Activated naive CD8-positive, alpha-beta T cell treated with anti-CD3 and anti-CD28 coated beads, Interleukin-2, amount 50 U/mL, for 16 hours (primary cell): Measurements from ENCODE around the gene ENOSF1.

ENCODE experiments used
- DNase-seq: peaks from one replicate; pipeline ENCODE4 v3.0.0-alpha.2; 2020; ENCODE audit warnings: low read depth, low spot score

Gene ENOSF1

DNA sequence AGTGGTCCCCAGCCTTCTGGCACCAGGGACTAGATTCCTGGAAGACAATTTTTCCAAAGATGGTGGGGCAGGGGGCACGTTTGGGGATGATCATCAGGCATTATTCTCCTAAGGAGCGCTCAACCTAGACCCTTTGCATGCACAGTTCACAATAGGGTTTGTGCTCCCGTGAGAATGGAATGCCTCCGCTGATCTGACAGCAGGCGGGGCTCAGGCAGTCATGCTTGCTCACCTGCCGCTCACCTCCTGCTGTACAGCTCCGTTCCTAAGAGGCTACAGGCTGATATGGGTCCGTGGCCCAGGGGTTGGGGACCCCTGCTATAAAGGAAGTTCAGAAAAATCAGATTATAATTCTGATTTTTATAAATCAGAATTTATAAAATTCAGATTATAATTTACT is 77.3 kb downstream of the ENOSF1 start:
- no peak for DNase-seq

DNA sequence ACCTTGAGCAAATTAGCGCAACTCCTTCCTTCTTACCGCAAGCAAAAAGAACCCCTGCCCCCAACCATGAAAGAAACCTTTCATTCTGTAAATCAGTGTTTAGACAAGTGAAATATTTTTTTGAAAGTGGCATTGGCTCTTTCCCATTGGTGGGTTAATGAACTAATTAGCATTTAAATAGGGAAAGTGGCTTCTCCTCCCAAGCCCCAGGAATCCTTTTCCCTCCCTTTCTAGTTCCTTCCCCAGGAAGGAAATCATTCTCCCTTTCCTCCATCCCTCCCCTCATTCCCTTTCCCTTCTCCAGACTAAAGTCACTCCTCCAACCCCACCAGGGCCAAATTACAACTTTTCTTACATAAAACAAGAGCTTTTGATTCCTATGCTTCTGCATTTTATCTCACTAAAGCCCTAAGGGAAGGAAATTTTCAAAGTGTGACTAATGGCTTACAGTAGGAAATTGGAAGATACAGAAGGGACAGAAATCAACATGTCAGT is 77.8 kb downstream of the ENOSF1 start:
- no peak for DNase-seq

DNA sequence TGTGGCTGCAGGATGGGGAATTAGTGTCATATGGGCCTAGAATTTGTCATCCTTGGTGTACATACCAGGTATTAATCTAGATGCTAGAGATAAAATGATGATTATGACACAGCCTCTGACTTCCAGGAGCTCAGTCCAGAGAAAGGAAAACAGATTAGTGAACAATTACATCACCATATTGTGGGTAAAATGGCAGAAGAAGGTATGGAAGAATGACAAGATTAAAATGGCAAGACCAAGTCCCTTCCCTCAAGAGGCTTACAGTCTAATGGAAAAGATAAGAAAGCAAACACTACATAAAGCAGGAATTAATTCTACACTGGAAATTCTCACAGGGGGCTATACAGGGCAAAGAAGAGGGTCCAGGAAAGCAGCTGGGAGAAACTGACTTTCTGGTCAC is 80.9 kb downstream of the ENOSF1 start:
- DNase-seq: no peak

DNA sequence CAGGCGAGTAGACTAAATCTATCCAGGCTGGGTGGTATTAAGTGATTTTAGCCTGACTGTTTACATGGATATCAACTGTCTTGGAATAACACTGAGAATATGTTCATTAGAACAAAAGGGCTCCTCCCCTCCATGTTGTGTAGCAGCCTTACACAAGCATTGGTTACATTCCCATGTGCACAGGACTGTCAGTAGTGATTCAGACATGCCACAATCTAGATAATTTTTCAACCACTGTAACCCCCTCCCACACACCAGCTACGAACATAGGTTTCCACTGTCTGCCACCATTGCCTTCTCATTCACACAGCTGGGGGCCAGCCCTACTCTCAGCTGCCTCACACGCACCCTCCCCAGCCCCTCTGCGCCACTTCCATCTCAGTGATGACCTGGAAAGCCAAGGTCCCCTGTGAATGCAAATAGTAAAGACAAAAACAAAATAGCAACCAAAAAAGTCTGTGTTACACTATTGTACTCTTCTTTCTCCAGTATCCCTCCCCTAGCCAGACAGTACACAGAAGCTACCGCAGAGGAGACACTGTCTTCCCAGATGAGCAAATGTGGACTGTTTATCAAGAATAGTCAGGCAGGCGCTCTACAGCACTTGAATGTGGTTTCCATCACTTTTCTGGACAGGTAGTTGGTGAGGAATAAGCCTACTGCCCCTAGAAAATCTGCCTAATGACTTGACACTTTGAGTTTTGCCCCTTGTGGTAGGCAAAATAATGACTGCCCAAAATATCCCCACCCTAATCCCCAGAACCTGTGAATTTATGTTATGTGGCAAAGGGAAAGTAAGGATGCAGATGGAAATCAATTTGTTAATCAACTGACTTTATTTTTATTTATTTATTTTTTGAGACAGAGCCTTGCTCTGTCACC is 82.9 kb downstream of the ENOSF1 start:
- no peak for DNase-seq

DNA sequence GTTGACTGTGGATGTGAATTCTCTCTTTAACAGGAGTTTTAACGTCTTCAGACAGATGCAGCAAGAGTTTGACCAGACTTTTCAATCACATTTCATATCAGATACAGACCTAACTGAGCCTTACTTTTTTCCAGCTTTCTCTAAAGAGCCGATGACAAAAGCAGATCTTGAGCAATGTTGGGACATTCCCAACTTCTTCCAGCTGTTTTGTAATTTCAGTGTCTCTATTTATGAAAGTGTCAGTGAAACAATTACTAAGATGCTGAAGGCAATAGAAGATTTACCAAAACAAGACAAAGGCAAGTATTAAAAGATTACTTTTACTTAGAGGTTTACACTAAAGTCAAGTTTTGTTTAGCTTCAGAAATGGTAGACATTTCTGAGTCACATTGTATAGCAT is 85.2 kb downstream of the ENOSF1 start:
- DNase-seq: no peak

DNA sequence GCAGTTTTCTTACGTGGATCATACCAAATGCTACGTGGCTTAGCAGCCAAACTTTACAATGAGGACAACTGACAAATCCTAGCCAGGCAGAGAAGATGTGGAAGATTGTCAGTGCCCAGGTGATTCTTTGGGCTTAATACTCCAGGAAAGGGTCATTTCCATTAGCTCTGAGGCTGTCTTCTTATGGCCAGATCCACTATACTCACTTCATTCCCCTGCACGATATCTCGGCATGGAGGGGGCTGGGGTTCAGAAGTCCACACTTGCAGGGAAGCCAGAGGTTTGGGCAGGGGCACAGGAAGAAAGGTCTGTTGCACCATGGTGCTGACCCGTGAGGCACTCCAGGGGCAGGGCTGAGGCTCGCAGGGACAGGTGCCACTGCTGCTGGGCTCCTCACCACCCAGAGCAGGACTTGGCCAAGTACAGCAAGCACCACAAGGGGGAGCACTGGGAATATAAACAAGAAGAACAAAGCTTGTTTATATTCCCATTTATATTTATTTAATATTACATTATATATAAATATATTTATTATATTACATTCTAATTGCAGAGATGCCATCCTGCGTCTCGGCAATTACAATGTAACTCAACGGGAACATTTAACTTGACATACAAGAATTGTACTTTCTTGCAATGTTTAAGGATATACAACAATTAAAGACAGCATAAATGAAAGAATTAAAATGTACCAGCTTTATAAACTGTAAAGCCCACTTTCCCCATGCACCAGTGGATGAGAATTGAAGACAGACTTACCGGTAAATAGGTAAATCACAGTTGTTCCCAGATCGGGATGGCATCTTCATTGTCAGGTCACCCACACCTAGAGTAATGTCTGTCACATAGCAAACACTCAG is 88.4 kb downstream of the ENOSF1 start:
- DNase-seq: no peak

DNA sequence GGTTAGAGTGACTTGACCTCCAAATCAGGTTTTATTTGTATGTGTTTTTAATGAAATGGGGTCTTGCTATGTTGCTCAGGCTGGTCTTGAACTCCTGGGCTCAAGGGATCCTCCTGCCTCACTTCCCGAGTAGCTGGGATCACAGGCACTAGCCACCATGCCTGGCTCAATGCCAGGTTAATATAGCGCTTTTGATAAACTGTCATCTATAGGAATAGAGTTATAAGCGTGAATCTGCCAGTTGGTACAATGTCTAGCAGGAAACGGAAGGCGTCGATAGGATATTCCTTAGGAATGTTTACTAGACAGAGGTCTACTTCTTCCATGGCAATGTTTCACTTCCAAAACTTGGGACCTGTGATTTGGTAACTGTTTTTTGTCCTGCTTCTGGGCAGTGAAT is 90.1 kb downstream of the ENOSF1 start:
- no peak for DNase-seq

DNA sequence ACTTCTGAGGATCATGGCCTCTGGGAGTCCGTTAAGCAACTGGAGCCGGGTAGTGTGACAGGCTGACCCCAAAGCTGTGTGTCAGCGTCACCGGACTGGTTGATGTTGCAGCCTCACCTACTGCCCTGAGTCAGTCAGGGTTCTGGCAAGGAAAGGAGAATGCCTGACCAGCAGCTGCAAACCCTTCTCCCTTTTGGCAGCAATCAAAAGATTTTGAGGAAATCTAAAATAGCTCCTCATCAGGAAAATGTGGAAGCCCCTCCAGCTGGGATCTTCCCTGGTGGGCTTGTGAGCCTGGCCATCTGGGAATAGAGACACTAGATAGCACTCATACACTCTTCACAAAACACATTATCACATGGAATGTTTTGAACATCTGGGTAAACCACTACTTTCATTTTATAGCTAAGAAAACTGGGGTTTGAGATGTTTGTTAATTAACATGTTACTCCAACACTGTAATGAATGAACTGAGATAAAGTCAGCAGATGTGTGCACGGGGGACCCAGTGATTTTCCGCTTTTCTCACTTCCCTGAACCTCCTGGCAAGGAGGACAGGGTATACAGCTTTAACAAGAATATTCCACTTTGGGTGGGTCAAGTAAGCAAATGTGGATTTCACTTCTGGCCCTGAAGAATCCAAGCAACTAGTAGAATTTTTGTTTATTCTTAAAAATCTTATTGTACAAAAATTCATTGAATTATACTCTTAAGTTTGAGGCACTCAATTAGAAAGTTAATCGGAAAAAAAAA is 91.0 kb downstream of the ENOSF1 start:
- DNase-seq: no peak
